ENCODE data around the gene EEF1AKMT3.

GRCh38 chr12:57733928-57734327 is 38.5 kb upstream of the EEF1AKMT3 start:
- TF ChIP-seq MAFK (IDR thresholded peaks at IDR 0.05; ENCODE audit: low read length): no peak
- TF ChIP-seq GABPA (tag; conservative IDR thresholded peaks at IDR 0.05; ENCODE audit: low read depth): no peak

Measured in K562 (cell line).